ENCODE data around the gene SPOCK1. TPM values are rescaled to one million over a fixed set of nuclear protein-coding genes. Genes with fewer than 3 reads are reported as not detected.
"Not testable (repeated sequence)": the region's sequence is repeated elsewhere in the genome, so short reads cannot be mapped to it uniquely, and the experiment has no call there.

Gene SPOCK1
- total and polyA plus RNA-seq, 2 experiments from 2014 or later = 5.6 to 10.1 TPM

DNA sequence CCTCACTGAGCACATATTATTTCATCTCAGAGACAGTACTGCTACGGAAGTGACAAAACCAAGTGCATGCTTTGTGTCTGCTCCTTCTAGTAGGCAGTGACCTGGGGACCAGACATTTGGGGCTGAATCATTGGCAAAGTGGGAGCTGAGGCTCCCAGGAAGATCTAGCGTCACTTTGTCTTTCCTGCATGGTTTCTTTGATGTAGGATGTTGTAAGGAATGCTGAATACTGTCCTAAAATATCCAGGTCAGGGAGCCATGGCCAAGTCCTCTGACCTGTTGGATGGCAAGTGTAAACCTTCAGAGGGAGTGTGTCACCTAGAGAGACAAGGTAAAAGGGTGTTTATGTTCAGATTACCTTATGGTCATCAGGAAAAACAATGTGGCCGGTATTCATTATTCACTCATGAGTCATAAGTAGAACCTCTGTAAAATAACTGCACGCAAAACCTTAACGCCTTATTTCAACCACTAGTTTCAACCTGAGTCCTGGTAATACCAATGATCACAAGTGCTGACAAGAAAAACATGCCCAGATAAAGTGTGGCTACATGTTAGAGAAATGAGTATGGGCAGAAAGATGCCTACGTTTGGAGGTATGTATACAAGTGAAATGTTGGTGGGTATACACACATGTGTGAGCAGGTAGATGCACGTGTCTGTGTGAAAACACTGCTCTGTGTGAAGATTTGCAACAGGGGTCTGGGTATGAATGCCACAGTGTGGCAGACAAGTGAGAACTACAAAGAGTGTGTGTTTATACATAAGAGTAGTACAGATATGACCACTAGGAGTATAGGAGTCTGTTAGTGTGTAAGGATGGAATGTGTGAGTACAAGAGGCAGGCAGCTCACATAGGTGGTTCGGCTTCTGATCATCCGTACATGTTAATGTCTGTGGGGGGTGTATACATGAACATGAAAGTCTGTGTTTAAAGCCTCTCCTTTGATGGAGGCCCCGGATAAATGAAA is 263.9 kb downstream of the SPOCK1 start:
- Histone ChIP-seq H3K4me3 (no peak overlapping the region), H3K27me3 (no peaks in the 10 kb centered on the region), H3K4me1 (ENCODE audit: insufficient read depth) (peaks cover 14% of the 10 kb centered on the region), H3K9me2 (replicated peaks; ENCODE audit: insufficient read depth) (no peaks in the 10 kb centered on the region), H3K36me3 (replicated peaks; ENCODE audit: insufficient read depth, low read depth) (no peaks in the 10 kb centered on the region), H4K20me1 (ENCODE audit: insufficient read depth, poor library complexity, severe bottlenecking) (no peaks in the 10 kb centered on the region), H3K79me2 (no peaks in the 10 kb centered on the region), H3K4me2 (no peak overlapping the region), H3K27ac (no peak overlapping the region), H2AFZ (no peak overlapping the region), H3K9me3 (ENCODE audit: low read depth) (no peaks in the 10 kb centered on the region)
- 87% methylated on average over 10 of the region's 10 CpGs for WGBS (ENCODE audit: low lambda C conversion rate, missing lambda C conversion rate)
- no peak for DNase-seq (ENCODE audit: low spot score)
- TF ChIP-seq EZH2phosphoT487 (IDR thresholded peaks at IDR 0.05; ENCODE audit: low read depth, severe bottlenecking, unreplicated experiment) = no peak
- TF ChIP-seq, protein P1, sequence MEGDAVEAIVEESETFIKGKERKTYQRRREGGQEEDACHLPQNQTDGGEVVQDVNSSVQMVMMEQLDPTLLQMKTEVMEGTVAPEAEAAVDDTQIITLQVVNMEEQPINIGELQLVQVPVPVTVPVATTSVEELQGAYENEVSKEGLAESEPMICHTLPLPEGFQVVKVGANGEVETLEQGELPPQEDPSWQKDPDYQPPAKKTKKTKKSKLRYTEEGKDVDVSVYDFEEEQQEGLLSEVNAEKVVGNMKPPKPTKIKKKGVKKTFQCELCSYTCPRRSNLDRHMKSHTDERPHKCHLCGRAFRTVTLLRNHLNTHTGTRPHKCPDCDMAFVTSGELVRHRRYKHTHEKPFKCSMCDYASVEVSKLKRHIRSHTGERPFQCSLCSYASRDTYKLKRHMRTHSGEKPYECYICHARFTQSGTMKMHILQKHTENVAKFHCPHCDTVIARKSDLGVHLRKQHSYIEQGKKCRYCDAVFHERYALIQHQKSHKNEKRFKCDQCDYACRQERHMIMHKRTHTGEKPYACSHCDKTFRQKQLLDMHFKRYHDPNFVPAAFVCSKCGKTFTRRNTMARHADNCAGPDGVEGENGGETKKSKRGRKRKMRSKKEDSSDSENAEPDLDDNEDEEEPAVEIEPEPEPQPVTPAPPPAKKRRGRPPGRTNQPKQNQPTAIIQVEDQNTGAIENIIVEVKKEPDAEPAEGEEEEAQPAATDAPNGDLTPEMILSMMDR (IDR thresholded peaks at IDR 0.05; ENCODE audit: poor library complexity) = no peak

DNA sequence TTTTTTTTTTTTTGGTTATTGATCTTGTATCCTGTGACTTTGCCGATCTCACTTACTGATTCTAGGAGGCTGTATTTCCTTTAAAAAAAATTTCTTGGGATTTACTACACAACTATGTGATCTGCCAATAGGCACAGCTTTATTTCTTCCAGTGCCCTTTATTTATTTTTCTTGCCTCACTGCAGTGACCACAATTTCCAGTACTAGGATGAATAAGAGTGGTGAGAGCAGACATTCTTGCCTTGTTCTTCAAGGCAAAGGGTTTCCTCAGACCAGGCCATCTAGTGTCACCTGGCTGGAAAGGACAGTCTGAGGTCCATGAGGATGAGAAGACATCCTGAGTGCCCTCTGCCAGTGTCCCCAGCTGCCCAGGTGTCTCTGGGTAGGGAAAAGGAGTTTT is 265.4 kb downstream of the SPOCK1 start:
- no peak for DNase-seq (ENCODE audit: low spot score)
- 95% methylated on average over 1 of the region's 1 CpG for WGBS (ENCODE audit: low lambda C conversion rate, missing lambda C conversion rate)
- Histone ChIP-seq H4K20me1 (ENCODE audit: insufficient read depth, poor library complexity, severe bottlenecking) (no peaks in the 10 kb centered on the region), H3K79me2 (no peaks in the 10 kb centered on the region), H3K9me3 (ENCODE audit: low read depth) (no peaks in the 10 kb centered on the region), H3K27me3 (no peaks in the 10 kb centered on the region), H3K36me3 (replicated peaks; ENCODE audit: insufficient read depth, low read depth) (no peaks in the 10 kb centered on the region), H3K4me2 (no peak overlapping the region), H2AFZ (no peak overlapping the region), H3K4me3 (no peak overlapping the region), H3K9me2 (replicated peaks; ENCODE audit: insufficient read depth) (no peaks in the 10 kb centered on the region), H3K27ac (no peak overlapping the region), H3K4me1 (ENCODE audit: insufficient read depth) (peaks cover 14% of the 10 kb centered on the region)
- TF ChIP-seq EZH2 (IDR thresholded peaks at IDR 0.05; ENCODE audit: borderline replicate concordance) (no peak), EZH2phosphoT487 (IDR thresholded peaks at IDR 0.05; ENCODE audit: low read depth, severe bottlenecking, unreplicated experiment) (no peak)
- TF ChIP-seq, protein P1 (IDR thresholded peaks at IDR 0.05; ENCODE audit: poor library complexity) = no peak

DNA sequence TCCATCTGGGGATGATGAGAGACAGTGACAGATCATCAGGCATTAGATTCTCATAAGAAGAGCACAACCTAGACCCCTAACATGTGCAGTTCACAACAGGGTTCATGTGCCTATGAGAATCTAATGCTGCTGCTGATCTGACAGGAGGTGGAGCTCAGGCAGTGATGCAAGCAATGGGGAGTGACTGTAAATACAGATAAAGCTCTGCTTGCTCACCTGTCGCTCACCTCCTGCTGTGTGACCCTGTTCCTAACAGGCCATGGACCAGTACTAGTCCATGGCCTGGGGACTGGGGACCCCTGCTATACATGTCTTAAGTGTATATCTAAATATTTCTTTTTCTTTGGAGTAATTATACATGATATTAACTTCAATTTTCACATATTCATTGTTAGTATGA is 265.8 kb downstream of the SPOCK1 start:
- H3K4me2 ChIP-seq; H2AFZ ChIP-seq; H4K20me1 ChIP-seq (ENCODE audit: insufficient read depth, poor library complexity, severe bottlenecking); H3K27ac ChIP-seq; H3K36me3 ChIP-seq (replicated peaks; ENCODE audit: insufficient read depth, low read depth); H3K4me3 ChIP-seq; H3K9me3 ChIP-seq (ENCODE audit: low read depth); H3K79me2 ChIP-seq; H3K9me2 ChIP-seq (replicated peaks; ENCODE audit: insufficient read depth); DNase-seq (ENCODE audit: low spot score); H3K27me3 ChIP-seq: not testable (repeated sequence)
- 88% methylated on average over 1 of the region's 1 CpG for WGBS (ENCODE audit: low lambda C conversion rate, missing lambda C conversion rate)
- peaks cover 14% of the 10 kb centered on the region for H3K4me1 ChIP-seq (ENCODE audit: insufficient read depth)

DNA sequence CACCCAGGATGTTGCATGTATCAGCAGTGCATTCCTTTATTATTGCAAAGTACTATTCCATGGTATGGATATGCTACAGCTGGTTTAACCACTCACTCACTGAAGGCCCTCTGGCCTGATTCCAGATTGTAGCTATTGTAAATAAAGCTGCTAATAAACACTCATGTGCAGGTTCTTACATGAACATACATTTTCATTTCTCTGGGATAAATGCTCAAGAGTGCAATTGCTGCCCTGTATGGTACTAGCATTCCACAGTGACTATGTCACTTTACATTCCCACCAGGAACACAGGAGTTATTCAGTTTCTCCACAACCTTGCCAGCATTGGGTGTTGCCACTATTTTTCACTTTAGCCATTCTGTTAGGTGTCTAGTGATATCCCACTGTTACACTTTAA is 267.6 kb downstream of the SPOCK1 start:
- TF ChIP-seq, protein P1 (IDR thresholded peaks at IDR 0.05; ENCODE audit: poor library complexity) = no peak
- TF ChIP-seq EZH2 (IDR thresholded peaks at IDR 0.05; ENCODE audit: borderline replicate concordance) (no peak), EZH2phosphoT487 (IDR thresholded peaks at IDR 0.05; ENCODE audit: low read depth, severe bottlenecking, unreplicated experiment) (no peak)
- DNase-seq (ENCODE audit: low spot score) = no peak
- Histone ChIP-seq H3K79me2 (no peaks in the 10 kb centered on the region), H3K4me1 (ENCODE audit: insufficient read depth) (peaks cover 5% of the 10 kb centered on the region), H4K20me1 (ENCODE audit: insufficient read depth, poor library complexity, severe bottlenecking) (no peaks in the 10 kb centered on the region), H3K27me3 (no peaks in the 10 kb centered on the region), H3K27ac (no peak overlapping the region), H3K36me3 (replicated peaks; ENCODE audit: insufficient read depth, low read depth) (no peaks in the 10 kb centered on the region), H3K4me3 (no peak overlapping the region), H3K9me2 (replicated peaks; ENCODE audit: insufficient read depth) (no peaks in the 10 kb centered on the region), H3K4me2 (no peak overlapping the region), H3K9me3 (ENCODE audit: low read depth) (no peaks in the 10 kb centered on the region), H2AFZ (no peak overlapping the region)

All from hepatocyte (in vitro differentiated cells).